OCI-LY7 (cell line): ENCODE results near the gene EVI2A. TPM values are rescaled to one million over a fixed set of nuclear protein-coding genes. Genes with fewer than 3 reads are reported as not detected.

ENCODE experiments used
- BruUV-seq: library from RNA; stranded (reverse); fragments of 400-500 nt; replicated peaks from 2 replicates; lab custom pipeline; 2021; lab: Mats Ljungman, UMichigan
- CTCF ChIA-PET: fragments of 300-600 bp; sonication (Branson Sonifier 250); formaldehyde crosslinking; loops from one replicate; lab custom pipeline; 2022; ENCODE audit warnings: antibody characterized with exemption; ENCODE audit not compliant: unreplicated experiment; lab: Charles Lee
- POLR2A ChIA-PET: fragments of 300-600 bp; sonication (Branson Sonifier 250); formaldehyde crosslinking; loops from one replicate; lab custom pipeline; 2022; ENCODE audit warnings: antibody characterized with exemption; lab: Charles Lee
- DNase-seq: peaks from one replicate; pipeline ENCODE4 v3.0.0-alpha.2; 2015; ENCODE audit warnings: low spot score
- H2AFZ ChIP-seq: fragments of 200-600 bp; sonication (generic), shearing (Covaris generic); 2 replicates; pipeline ENCODE4 v1.6.1; 2014; ENCODE audit warnings: mild to moderate bottlenecking, antibody characterized with exemption, low read length, moderate library complexity
- H3K27ac ChIP-seq: fragments of 200-600 bp; sonication (generic); 2 replicates; pipeline ENCODE4 v1.5.1; 2014; ENCODE audit warnings: mixed run types, low read depth, mild to moderate bottlenecking, moderate library complexity, low read length, inconsistent platforms; ENCODE audit not compliant: poor library complexity, severe bottlenecking
- H3K36me3 ChIP-seq: fragments of 200-600 bp; sonication (generic); 2 replicates; pipeline ENCODE4 v1.6.1; 2014; ENCODE audit warnings: mild to moderate bottlenecking, antibody characterized with exemption, low read length, moderate library complexity, mixed read lengths; ENCODE audit not compliant: insufficient read depth
- H3K4me1 ChIP-seq: fragments of 200-600 bp; sonication (generic); 2 replicates; pipeline ENCODE4 v1.5.1; 2014; ENCODE audit warnings: mild to moderate bottlenecking, low read length; ENCODE audit not compliant: insufficient read depth, poor library complexity, severe bottlenecking
- H3K4me2 ChIP-seq: fragments of 200-600 bp; sonication (generic); 2 replicates; pipeline ENCODE4 v1.6.1; 2014; ENCODE audit warnings: mild to moderate bottlenecking, low read length
- H3K4me3 ChIP-seq: fragments of 200-600 bp; sonication (generic); 2 replicates; pipeline ENCODE4 v1.5.1; 2014; ENCODE audit warnings: mild to moderate bottlenecking, low read depth, low read length; ENCODE audit not compliant: poor library complexity, severe bottlenecking
- H3K79me2 ChIP-seq: fragments of 200-600 bp; sonication (generic); 2 replicates; pipeline ENCODE4 v1.6.1; 2016; ENCODE audit warnings: low read depth, mild to moderate bottlenecking, low read length, moderate library complexity, mixed read lengths; ENCODE audit not compliant: insufficient read depth
- H3K9me2 ChIP-seq: fragments of 200-600 bp; sonication (generic); 2 replicates; pipeline ENCODE4 v1.6.1; 2016; ENCODE audit warnings: mild to moderate bottlenecking, low read length, mixed read lengths; ENCODE audit not compliant: insufficient read depth
- H3K9me3 ChIP-seq: fragments of 200-600 bp; sonication (generic); 2 replicates; pipeline ENCODE4 v1.6.1; 2014; ENCODE audit warnings: mild to moderate bottlenecking, mixed run types, low read length, mixed read lengths
- H4K20me1 ChIP-seq: fragments of 200-600 bp; sonication (generic); 2 replicates; pipeline ENCODE4 v1.6.1; 2014; ENCODE audit warnings: mild to moderate bottlenecking, antibody characterized with exemption, low read length, moderate library complexity, mixed read lengths; ENCODE audit not compliant: insufficient read depth
- EZH2phosphoT487 ChIP-seq: fragments of 200-600 bp; sonication (generic); IDR thresholded peaks from 2 replicates; pipeline ENCODE4 v1.6.1; 2018; ENCODE audit warnings: low read depth, borderline replicate concordance, mild to moderate bottlenecking, mixed run types, antibody characterized with exemption, low read length, moderate library complexity, mixed read lengths
- intact Hi-C: fragments of 100-400 bp; cut with micrococcal nuclease; formaldehyde crosslinking; loops from one replicate; pipeline ENCODE4 v1.10.0; 2022; ENCODE audit not compliant: unreplicated experiment
- total RNA-seq, 2 experiments: library from RNA; depleted of rRNA in 1 of 2; stranded (reverse); fragments of >200 nt in 1 of 2; shearing (Covaris generic) in 1 of 2; gene quantifications; 2 replicates each; pipeline ENCODE4 v1.2.3, GENCODE V29; 2014 to 2022
- TF ChIP-seq, protein P1 (sequence below): fragments of 200-600 bp; sonication (generic); conservative IDR thresholded peaks from 2 replicates; pipeline ENCODE4 v1.5.1; 2014; ENCODE audit warnings: mild to moderate bottlenecking, antibody characterized with exemption, low read length, moderate library complexity, mixed read lengths

EVI2A gene
- total RNA-seq, 2 experiments from 2014 or later = 14.1 to 31.3 TPM

DNA sequence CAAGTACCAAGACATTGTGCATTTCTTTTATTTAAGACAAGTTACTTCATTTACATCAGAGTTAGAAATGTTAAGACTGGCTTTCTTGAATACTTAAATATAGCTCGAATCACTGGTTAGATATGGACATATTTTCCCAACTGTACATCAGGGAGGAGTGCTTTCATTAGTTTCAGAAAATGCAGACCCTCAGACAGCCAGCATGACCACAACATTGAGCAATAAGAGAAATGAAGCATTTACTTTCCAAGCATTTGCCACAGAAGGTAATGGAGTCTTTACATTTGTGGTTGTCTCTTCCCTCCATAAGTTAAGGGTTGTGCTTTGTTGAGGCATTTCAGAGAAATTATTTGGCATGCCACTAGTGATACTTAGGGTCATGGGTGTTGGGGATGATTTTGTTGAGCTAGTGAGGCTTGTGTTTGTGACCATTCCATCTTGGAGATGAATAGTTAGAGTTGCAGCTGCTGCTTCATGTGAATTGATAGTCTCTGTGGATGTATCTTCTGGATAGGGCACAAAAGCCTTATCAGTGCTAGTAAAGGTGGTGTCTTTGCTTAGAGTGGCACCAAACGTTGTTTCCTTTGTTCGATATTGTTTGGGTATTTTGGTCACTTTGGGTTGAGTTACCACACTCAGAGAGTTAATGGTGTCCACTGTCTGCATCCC lies 26.5 kb downstream of the EVI2A start:
- no peaks in the 10 kb centered on the region for H3K9me2 ChIP-seq
- no peak overlapping the region for H3K4me3 ChIP-seq
- H3K27ac ChIP-seq = no peak overlapping the region
- H2AFZ ChIP-seq = no peak overlapping the region
- no peak for DNase-seq
- CTCF ChIA-PET = no interaction called here
- no peaks in the 10 kb centered on the region for H3K36me3 ChIP-seq
- H3K79me2 ChIP-seq = no peaks in the 10 kb centered on the region
- H3K4me1 ChIP-seq = no peaks in the 10 kb centered on the region
- POLR2A ChIA-PET = interaction anchor here (0.6 kb wide), 1 partner anchor 212 kb away, joined by 3 read pairs; no protein-coding TSS in a partner anchor
- no peak overlapping the region for H3K4me2 ChIP-seq
- TF ChIP-seq, protein P1, sequence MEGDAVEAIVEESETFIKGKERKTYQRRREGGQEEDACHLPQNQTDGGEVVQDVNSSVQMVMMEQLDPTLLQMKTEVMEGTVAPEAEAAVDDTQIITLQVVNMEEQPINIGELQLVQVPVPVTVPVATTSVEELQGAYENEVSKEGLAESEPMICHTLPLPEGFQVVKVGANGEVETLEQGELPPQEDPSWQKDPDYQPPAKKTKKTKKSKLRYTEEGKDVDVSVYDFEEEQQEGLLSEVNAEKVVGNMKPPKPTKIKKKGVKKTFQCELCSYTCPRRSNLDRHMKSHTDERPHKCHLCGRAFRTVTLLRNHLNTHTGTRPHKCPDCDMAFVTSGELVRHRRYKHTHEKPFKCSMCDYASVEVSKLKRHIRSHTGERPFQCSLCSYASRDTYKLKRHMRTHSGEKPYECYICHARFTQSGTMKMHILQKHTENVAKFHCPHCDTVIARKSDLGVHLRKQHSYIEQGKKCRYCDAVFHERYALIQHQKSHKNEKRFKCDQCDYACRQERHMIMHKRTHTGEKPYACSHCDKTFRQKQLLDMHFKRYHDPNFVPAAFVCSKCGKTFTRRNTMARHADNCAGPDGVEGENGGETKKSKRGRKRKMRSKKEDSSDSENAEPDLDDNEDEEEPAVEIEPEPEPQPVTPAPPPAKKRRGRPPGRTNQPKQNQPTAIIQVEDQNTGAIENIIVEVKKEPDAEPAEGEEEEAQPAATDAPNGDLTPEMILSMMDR = no peak
- no peak for TF ChIP-seq EZH2phosphoT487
- H4K20me1 ChIP-seq = no peaks in the 10 kb centered on the region
- H3K9me3 ChIP-seq = no peaks in the 10 kb centered on the region
- BruUV-seq = no TSS peak
- intact Hi-C loops = loop anchor here (5.0 kb wide), 1 partner anchor 53 kb away; no protein-coding TSS in a partner anchor

DNA sequence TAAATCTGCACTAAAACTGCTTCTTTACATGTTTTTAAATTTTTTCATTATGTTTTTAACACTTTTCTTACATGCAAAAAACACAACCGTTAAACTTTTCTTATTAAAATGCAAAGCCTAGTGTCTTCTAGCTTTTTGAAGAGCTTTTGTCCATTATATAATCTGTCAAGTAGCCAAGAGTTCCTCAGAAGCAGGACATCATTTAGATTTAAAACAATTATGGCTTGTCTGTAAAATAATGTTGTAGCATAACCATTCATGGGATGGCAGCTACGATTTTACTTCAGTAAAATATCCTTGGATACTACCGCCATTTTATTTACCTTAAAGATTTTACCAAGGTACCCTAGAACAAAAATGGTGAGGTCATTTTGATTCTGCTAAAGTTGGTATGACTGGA lies 27.2 kb downstream of the EVI2A start:
- Histone ChIP-seq H2AFZ (no peak overlapping the region), H3K36me3 (no peaks in the 10 kb centered on the region), H4K20me1 (no peaks in the 10 kb centered on the region), H3K9me2 (no peaks in the 10 kb centered on the region), H3K79me2 (no peaks in the 10 kb centered on the region), H3K4me3 (no peak overlapping the region), H3K4me1 (no peaks in the 10 kb centered on the region), H3K4me2 (no peak overlapping the region), H3K27ac (no peak overlapping the region), H3K9me3 (no peaks in the 10 kb centered on the region)
- ChIA-PET POLR2A (no interaction called here), CTCF (no interaction called here)
- intact Hi-C loops = loop anchor here (5.0 kb wide), 1 partner anchor 52 kb away; no protein-coding TSS in a partner anchor
- TF ChIP-seq, protein P1 = no peak
- TF ChIP-seq EZH2phosphoT487 = no peak
- no peak for DNase-seq
- BruUV-seq = no TSS peak

DNA sequence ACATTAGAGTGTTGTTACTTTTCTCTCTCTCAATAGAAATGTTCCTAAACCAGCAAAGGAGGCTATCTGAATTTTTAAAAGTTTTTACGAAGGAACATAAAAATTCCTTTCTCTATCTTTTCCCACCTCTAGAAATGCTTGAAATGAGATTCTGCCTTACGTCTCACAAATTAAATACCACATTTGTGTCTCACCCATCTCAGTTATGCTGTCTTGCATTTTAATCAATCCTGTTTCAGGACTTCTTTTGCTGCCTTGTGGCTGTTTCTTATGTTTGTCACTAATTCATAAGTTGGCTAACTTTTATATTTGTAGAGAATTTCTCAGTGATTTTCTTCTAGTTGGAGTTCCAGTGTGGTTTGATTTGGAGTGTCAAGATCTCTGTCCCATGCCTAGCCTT lies 27.8 kb downstream of the EVI2A start:
- TF ChIP-seq, protein P1 = no peak
- TF ChIP-seq EZH2phosphoT487 = no peak
- ChIA-PET CTCF (no interaction called here), POLR2A (interaction anchor here (0.6 kb wide), 1 partner anchor 931 kb away, joined by 5 read pairs; no protein-coding TSS in a partner anchor)
- Histone ChIP-seq H3K36me3 (no peaks in the 10 kb centered on the region), H4K20me1 (no peaks in the 10 kb centered on the region), H3K79me2 (no peaks in the 10 kb centered on the region), H3K27ac (no peak overlapping the region), H3K9me3 (no peaks in the 10 kb centered on the region), H3K4me1 (no peaks in the 10 kb centered on the region), H3K4me3 (no peak overlapping the region), H3K9me2 (no peaks in the 10 kb centered on the region), H3K4me2 (no peak overlapping the region), H2AFZ (no peak overlapping the region)
- no TSS peak for BruUV-seq
- intact Hi-C loops = loop anchor here (5.0 kb wide), 1 partner anchor 51 kb away; no protein-coding TSS in a partner anchor
- DNase-seq = no peak
